Stimulated activated CD8-positive, alpha-beta memory T cell treated with anti-CD3 and anti-CD28 coated beads, Interleukin-15, amount 100 ng/mL, for 4 hours (primary cell): ENCODE measurements around the gene ADGRB2.

Experiments used
- DNase-seq, 2 donors: peaks; one replicate each; pipeline ENCODE4 v3.0.0-alpha.2; 2020; ENCODE audit warnings: low read depth in 2 of 2

The ADGRB2 gene

GRCh38 chr1:31782421-31783410, 18.6 kb upstream of the ADGRB2 start:
- no peak for DNase-seq

GRCh38 chr1:31781756-31782371, 17.7 kb upstream of the ADGRB2 start:
- DNase-seq: no peak

- DNase-seq: no peak
Observed at GRCh38 chr1:31781138-31781755, 17.1 kb upstream of the ADGRB2 start.

- no peak for DNase-seq
Observed at GRCh38 chr1:31780632-31781031, 16.5 kb upstream of the ADGRB2 start.

- no peak for DNase-seq
Observed at GRCh38 chr1:31779687-31780086, 15.5 kb upstream of the ADGRB2 start.

- no peak for DNase-seq
Observed at GRCh38 chr1:31778763-31779488, 14.8 kb upstream of the ADGRB2 start.

- DNase-seq: no peak
Observed at GRCh38 chr1:31776516-31776915, 12.4 kb upstream of the ADGRB2 start.

- DNase-seq: no peak
Observed at GRCh38 chr1:31776032-31776431, 11.9 kb upstream of the ADGRB2 start.

- DNase-seq: no peak
Observed at GRCh38 chr1:31775210-31775999, 11.3 kb upstream of the ADGRB2 start.

GRCh38 chr1:31774495-31774894, 10.4 kb upstream of the ADGRB2 start:
- DNase-seq: no peak

- DNase-seq: no peak
Observed at GRCh38 chr1:31773861-31774260, 9.7 kb upstream of the ADGRB2 start.

GRCh38 chr1:31772669-31773248, 8.6 kb upstream of the ADGRB2 start:
- no peak for DNase-seq

- peak in 1 of 2 donors; percentile 43 for DNase-seq
Observed at GRCh38 chr1:31771891-31772668, 7.9 kb upstream of the ADGRB2 start.

GRCh38 chr1:31769720-31770390, 5.7 kb upstream of the ADGRB2 start:
- no peak for DNase-seq

- no peak for DNase-seq
Observed at GRCh38 chr1:31768939-31769704, 5.0 kb upstream of the ADGRB2 start.

- DNase-seq: no peak
Observed at GRCh38 chr1:31768407-31768907, 4.3 kb upstream of the ADGRB2 start.

- DNase-seq: no peak
Observed at GRCh38 chr1:31767225-31767624, 3.1 kb upstream of the ADGRB2 start.

- no peak for DNase-seq
Observed at GRCh38 chr1:31765516-31765915, 1.4 kb upstream of the ADGRB2 start.
